Skin epidermis (tissue), 12 donors: ENCODE measurements around the gene MRPL4.

ENCODE experiments used
- H3K27ac ChIP-seq, 21 experiments: fragments of 200-600 bp; sonication (generic) in 11 of 21; one replicate each; pipeline ENCODE4 v1.5.0; 2020; ENCODE audit warnings: mild to moderate bottlenecking in 3 of 21, inconsistent platforms in 2 of 21, moderate library complexity in 2 of 21
- H3K4me3 ChIP-seq, 7 experiments: fragments of 200-600 bp; sonication (generic) in 2 of 7; one replicate each; pipeline ENCODE4 v1.5.0; 2020; ENCODE audit warnings: inconsistent platforms in 2 of 7, mild to moderate bottlenecking in 2 of 7, moderate library complexity in 1 of 7

The MRPL4 gene

DNA sequence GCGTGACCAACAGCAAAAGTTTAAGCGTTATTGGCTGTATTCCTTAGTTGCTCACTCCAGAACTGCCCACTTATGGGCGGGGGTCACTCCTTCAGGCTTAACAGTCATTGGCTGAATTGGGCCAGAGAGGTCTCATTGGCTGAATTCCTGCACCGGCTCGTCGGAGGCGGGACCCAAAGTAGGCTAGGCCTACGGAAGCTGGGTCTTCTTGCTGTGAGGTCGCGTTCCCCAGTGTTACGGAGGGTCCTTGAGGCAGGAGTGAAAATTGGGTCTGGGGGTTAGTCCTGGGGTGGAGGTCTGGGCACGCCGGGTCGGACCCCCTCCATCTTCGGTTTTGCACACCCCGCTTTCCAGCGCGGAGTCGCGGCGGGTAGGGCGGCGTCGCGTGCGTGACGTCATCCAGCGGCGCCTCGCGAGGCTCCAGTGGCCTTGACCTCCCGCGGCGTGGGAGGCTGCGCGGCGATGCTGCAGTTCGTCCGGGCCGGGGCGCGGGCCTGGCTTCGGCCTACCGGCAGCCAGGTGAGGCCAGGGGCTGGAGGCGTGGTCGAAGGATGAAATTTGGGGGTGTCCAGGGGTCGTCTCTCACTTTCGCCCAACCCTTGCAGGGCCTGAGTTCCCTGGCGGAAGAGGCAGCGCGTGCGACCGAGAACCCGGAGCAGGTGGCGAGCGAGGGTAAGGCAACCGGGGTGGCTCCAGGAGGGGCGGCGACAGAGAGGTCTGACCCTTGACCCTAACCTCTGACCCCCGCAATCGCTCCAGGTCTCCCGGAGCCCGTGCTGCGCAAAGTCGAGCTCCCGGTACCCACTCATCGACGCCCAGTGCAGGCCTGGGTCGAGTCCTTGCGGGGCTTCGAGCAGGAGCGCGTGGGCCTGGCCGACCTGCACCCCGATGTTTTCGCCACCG, at the start of gene MRPL4:
TSS of gene MRPL4 (plus strand) at position 423 of the 903 bp plus-strand sequence. CDS start at position 463, 40 bp downstream.
- peak within 1 kb of the TSS; percentile 35 to 91 (median 87) for H3K27ac ChIP-seq
- H3K4me3 ChIP-seq, result peak within 1 kb of the TSS; percentile 55 to 96 (median 78)

DNA sequence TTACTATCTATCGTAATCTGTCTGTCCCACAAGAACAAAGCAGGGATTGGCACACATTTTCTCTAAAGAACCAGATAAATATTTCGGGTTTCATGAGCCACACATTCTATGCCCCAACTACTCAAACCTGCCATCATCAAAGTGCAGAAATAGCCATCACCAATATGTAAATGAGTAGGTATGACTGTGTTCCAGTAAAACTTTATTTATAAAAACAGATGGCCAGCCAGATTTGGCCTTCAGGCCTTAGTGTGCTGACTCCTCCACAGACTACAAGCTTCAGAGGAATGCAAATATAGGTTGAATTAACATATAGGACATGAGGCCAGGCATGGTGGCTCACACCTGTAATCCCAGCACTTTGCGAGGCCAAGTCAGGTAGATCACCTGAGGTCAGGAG, 48.3 kb upstream of the MRPL4 start:
- Histone ChIP-seq H3K4me3 (no peak overlapping the region), H3K27ac (no peak overlapping the region)

DNA sequence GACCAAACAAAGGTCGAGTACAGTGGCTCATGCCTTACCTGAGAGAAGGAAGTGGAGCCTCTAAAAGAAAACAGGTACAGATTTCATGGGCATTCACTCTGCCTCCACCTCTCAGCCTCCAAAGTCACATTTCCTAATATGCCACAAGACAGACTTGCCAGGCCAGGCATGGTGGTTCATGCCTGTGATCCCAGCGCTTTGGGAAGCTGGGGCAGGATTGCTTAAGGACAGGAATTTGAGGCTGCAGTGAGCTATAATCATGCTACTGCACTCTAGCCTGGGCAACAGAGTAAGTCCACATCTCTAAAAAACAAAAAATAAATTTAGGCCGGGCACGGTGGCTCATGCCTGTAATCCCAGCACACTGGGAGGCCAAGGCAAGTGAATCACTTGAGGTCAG, 46.4 kb upstream of the MRPL4 start:
- H3K4me3 ChIP-seq, result no peak overlapping the region
- peak overlapping the region in 2 of 21 experiments; percentile 4 to 58 for H3K27ac ChIP-seq

DNA sequence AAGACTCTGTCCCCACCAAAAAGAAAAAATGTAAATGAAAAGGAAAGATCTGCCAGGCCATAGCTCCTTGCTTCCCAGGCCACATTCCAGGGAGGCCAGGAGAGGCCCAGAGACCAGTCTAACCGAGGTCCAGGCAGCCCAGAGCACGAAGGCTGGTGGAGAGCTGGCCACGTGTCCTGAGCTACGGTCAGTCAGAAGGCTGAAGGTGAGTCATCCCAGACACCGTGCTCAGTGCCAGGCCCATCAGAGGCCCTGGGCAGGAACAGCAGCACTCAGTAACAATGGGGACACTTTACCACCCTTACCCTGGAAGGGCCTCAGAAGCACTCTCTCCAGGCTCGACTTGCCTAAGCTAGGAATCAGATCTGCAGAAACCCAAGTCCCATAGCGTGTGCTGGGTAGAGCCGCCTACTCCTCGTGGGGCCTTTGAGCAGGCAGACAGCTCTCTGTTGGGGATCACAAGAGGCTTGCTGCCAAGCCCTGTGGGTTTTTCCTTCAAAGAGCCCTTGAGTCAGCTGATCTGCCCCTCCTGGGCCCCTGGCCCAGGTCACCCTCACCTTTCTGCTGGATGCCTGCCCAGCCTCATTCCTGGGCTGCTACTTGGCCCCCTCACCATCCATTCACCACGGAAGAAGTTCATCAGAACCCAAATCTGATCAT, 45.7 kb upstream of the MRPL4 start:
- peak overlapping the region in 3 of 21 experiments; percentile 4 to 58 (median 51) for H3K27ac ChIP-seq

DNA sequence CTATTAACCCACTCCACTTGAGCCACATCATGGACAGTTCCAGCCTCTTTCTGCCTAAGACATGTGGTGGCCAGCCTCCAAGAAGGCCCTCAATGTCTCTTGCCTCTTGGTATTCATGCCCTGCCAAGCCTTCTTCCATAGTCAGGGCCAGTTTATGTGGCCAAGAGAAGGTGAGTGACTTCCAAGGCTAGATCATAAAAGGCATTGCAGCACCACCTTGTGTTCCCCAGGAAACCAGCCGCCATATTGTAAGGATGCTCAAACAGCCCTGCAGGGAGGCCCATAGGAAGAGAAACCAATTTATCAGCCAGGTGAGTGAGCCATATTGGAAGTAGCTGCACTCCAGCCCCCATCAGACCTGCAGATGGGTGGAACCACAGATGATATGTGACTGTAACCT, 45.0 kb upstream of the MRPL4 start:
- Histone ChIP-seq H3K27ac (peak overlapping the region in 2 of 21 experiments; percentile 51 to 58), H3K4me3 (no peak overlapping the region)

More for the DNA sequence above, 45.7 kb upstream of the MRPL4 start:
- H3K4me3 ChIP-seq, result no peak overlapping the region

DNA sequence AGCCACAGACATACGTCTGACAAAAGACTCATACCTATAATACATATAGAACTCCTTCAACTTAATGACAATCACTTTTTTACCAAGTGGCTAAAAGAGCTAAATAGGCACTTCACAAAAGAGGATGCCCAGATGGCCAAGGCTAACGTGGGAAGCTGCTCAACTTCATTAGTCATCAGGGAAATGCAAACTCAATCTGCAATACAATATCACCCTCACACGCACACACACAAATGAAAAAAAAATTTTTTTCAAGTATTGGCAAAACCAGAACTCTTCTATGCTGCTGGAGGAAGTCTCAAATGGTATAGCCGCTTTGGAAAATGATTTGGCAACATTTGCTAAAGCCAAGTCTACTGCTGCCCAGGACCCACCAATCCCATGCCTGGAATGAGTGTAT, 42.7 kb upstream of the MRPL4 start:
- peak overlapping the region in 2 of 21 experiments; percentile 20 to 35 for H3K27ac ChIP-seq
- H3K4me3 ChIP-seq, result no peak overlapping the region

DNA sequence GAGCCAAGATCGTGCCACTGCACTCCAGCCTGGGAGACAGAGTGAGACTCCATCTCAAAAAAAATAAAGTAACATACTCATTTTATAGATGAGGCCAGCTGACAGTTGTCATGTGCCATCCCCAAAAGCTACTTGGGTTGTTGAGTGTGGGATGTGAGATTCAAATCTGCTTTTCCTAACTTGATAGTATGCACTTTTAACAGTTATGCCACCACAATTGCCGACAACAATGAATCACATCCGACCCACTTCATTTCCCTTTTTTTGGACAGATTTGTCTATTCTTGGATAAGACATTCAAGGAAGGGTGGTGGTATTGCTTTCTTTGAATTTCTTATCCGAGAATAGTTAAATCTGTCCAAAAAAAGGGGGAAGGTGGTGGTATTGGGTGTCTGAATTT, 41.0 kb upstream of the MRPL4 start:
- H3K4me3 ChIP-seq, result no peak overlapping the region
- no peak overlapping the region for H3K27ac ChIP-seq

DNA sequence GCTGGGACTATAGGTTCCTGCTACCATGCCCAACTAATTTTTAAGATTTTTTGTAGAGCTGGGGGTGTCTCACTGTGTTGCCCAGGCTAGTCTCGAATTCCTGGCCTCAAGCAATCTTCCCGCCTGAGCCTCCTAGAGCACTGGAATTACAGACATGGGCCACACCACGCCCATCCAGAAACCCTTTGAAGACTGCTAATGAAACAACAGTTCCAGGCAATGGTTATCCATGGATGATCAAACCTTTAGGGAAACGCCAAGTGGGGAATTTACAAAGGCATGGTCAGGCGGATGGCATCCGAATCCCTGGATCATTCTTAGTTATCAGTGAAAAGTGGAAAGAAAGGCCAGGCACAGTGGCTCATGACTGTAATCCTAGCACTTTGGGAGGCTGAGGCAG, 40.3 kb upstream of the MRPL4 start:
- no peak overlapping the region for H3K27ac ChIP-seq

DNA sequence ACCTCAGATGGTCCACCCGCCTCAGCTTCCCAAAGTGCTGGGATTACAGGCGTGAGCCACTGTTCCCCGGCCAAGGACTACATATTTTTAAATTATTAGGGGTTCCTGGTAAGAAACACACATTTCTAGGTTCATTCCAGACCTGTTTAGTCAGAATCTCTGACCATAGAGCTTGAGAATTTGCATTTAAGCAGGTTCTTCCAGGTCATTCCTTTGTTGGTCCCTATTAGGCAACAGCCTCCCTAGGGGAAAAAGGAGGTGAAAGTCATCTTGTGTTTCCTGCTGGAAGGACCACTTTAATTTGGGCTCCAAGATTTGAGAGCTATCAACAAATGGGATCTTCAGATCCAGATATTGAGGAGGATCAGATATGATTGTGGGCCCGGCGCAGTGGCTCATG, 37.2 kb upstream of the MRPL4 start:
- no peak overlapping the region for H3K4me3 ChIP-seq
- H3K27ac ChIP-seq, result no peak overlapping the region

More for the DNA sequence above, 40.3 kb upstream of the MRPL4 start:
- no peak overlapping the region for H3K4me3 ChIP-seq

DNA sequence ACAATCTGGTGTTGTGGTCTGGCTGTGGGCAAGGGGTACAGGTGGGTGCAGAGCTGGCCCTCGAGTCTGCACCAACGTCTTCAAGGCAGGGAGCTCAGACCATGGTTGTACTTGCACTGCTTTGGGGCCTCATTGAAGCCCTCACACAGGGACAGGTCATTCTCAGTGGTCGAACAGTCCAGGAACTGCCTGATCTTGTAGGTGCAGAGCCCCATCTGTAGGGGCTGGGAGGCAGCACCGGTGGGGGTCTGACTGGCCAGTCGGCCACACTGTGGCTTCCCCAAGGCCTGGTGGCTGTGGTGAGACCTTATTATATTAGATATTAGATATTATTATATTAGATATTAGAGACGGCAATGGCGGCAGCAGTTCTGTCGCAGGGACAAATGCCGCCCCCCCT, 34.9 kb upstream of the MRPL4 start:
- Histone ChIP-seq H3K27ac (no peak overlapping the region), H3K4me3 (no peak overlapping the region)

DNA sequence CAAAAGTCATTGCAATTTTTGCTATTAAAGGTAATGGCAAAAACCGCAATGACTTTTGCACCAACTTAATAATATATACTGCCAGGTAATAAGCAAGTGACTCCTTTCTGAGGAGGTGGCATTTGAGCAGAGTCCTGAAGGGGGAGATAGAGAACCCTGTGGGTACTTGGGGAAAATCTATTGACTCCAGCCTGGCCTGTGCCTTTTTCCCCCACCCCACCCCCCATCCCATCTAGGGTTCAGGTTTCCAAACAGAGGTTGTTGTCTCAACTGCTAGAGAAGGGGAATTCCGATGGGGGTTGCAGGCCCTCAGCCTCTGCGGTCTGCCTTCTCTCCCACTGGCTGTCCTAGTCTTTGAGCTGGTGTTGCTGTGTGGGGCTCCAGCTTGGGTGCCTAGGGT, 32.3 kb upstream of the MRPL4 start:
- H3K27ac ChIP-seq, result peak overlapping the region in 1 of 21 experiments; percentile 42
- H3K4me3 ChIP-seq, result no peak overlapping the region

DNA sequence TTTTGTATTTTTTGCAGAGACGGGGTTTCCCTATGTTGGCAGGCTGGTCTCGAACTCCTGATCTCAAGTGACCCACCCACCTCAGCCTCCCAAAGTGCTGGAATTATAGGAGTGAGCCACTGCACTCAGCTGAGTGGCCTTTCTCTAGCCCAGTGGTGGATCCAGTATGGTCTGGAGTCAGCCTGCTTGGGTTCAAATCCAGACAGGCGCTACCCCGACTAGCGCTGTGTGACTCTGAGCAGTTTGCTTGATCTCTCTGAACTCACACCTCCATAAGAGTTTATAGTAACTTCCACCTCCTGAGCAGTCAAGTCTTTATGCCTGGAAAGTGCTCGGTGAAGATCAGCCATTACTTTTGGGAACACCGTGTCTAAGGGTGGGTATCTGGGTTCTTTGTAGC, 31.3 kb upstream of the MRPL4 start:
- H3K4me3 ChIP-seq, result no peak overlapping the region
- H3K27ac ChIP-seq, result peak overlapping the region in 1 of 21 experiments; percentile 42

DNA sequence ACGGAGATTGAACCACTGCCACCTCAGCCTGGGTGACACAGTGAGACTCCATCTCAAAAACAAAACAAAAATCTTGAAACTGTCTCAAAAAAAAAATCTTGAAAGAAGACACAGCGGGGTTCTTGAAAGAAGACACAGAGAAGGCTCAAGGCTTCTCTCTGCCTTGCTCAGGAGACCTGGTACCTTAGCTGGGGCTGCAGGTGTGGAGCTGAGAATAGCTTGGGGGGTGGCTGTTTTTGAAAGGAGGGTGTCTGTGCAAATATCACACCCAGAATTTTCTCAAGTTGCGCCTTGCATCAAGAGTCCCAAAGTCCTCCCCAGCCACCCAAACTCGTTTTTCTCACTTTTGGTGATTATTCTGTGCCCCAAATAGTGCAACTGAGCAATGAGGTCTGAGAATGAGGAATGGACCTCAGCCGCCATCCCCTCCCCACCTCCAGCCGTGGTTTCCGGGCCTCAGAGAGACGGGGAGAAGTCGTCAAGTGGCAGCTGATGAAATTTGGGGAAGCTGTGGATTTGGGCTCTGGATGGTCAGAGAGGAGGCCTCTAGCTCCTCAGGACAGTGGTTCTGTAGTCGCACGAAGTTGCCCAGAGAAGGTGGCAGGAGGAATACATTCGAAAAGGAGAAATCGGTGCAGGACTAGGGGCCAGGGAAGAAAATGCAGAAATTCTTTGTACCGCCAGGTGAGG, 29.7 kb upstream of the MRPL4 start:
- H3K4me3 ChIP-seq, result no peak overlapping the region
- H3K27ac ChIP-seq, result peak overlapping the region in 2 of 21 experiments; percentile 17 to 47

DNA sequence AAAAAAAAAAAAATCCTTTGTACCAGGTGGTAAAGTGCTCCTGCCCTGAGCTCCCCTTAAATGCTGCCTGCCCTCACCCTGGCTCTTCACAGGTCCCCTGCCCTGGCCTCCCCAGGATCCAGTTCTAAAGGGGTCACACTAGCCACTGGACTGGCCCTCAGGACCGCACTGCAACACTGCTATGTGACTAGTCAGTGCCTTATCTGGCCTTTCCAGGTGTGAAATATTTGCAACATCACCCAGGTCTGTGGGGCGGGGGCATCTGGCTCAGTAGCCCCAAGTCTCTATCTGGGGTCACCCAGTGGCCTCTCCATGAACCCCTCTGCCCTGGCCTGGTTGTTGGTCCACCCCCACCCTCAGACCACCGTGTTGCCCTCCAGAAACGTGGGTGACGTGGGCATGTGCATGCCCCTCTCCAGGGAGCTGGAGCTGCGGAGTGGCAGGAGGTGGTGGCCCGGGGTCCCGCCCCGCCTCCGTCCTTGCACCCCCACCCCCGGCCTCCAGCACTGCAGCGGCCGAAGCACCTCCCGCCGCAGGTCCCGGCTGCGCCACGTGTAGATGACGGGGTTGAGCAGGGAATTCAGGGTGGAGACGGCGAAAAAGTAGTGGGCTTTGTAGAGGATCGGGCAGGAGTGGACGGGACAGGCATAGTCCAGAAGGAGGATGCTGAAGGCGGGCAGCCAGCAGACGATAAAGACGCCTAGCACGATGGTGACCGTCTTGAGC, 28.4 kb upstream of the MRPL4 start:
- Histone ChIP-seq H3K27ac (no peak overlapping the region), H3K4me3 (no peak overlapping the region)

DNA sequence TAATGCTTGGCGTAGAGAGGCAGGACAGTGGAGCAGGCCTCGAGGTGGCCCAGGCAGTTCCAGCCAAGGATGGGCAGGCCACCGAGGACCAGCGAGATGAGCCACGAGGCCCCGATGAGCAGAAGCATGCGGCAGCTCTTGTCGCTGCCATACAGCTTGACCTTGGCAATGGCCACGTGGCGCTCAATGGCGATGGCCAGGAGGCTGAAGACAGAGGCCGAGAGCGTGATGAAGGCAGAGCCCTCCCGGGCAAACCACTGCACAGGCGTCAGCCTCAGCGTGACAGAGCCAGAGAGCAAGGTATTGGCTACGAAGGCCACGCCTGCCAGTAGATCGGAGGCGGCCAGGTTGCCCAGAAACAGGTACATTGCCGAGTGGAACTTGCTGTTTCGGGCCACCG, 27.7 kb upstream of the MRPL4 start:
- H3K27ac ChIP-seq, result no peak overlapping the region

DNA sequence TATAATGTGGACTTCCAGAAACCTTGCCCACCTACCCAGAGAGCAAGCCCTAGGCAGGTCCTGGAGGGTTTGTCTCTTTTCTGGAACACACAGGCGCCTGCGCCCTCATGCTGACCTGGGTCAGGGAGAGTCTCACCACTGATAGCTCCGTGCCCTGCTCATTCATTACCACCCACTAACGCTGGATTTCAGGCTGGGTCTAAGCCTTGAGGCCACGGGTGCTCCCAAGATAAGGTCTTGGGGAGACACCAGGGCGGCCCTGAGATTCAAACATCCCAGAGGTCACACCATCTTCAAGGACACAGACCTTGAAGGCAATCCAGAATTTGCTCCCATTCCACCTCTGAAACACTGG, 26.0 kb upstream of the MRPL4 start:
- Histone ChIP-seq H3K4me3 (no peak overlapping the region), H3K27ac (peak overlapping the region in 14 of 21 experiments; percentile 5 to 86 (median 54))

More for the DNA sequence above, 27.7 kb upstream of the MRPL4 start:
- H3K4me3 ChIP-seq, result no peak overlapping the region

DNA sequence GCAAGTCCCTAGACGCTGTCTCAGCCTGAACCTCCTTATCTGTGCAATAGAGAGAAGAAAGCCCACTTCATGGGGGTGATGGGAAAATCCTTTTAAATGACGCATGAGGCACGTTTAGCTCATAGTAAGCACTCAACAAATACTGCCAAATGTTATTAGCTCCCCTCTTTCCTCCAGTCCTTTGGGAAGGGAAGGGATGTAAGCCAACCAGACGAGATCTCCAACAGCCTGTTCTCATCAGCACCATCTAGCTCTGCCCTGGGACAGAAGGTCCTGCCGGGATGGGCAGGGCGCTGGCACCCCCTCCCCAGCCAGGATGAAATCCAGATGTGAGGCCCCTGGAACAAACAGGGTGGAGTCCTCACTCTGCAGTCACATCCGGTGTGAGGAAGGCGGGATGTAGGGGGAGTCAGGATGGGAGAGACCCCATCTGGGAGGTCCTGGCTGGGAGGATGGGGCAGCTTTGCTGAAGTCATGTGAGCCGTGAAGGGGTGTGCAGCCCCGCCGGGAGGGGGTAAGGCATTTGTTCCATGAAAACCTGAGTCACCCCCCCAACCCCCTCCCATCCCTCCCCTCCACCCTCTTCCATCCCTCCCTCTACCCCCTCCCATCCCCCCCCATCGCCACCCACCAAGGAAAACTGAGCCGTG, 25.5 kb upstream of the MRPL4 start:
- no peak overlapping the region for H3K4me3 ChIP-seq
- H3K27ac ChIP-seq, result peak overlapping the region in 19 of 21 experiments; percentile 14 to 86 (median 55)

DNA sequence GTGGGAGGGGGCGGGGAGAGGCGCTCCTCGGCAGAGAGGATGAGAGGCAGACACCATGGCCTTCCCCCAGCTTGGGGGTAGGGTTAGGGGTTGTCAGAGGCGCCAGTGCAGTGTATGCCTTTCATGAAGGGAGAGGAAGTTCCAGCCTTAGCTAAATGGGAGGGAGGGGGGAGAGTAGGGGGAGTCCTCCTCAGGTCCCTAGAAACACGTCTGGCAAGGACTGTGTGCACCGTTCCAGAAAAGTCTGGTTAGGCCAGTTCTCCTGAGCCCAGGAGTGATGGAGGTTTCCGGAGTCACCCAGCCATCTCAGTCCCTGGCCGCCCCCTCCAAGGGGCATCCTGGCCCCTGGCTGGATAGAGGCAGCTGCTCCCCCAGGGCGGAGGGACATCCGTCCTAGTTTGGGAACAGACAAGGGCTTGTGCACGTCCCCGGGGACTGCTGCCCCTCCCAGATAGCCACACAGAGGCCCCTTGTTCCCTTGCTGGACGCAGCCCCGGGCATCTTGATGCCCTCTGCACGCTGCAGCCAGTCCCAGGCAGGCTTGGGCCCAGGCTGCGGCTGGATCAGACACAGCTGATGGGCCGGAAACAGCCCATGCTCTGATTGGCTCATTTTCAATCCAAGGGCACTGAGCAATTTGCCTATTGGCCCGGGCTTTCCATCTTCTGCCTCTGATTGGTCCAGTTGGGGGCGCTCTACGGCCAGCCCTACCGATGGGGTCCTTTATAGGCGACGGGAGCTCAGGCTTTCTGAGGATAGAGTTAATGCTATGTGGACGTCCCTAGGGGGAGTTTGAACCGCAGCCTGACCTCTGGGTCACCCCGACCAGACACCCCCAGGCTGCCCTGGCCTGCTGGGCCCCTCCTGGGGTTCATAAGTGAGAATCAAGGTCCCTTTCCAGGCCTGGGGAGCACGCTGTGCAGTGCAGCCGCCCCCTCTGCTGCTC, 24.7 kb upstream of the MRPL4 start:
- no peak overlapping the region for H3K4me3 ChIP-seq
- peak overlapping the region in 19 of 21 experiments; percentile 14 to 86 (median 55) for H3K27ac ChIP-seq
